KBM-7 (cell line): Measurements from ENCODE around the gene NFASC.
A peak's percentile ranks its signal among the peaks of the same experiment; 100 is the strongest.

Source experiments
- DNase-seq: peaks from one replicate; pipeline ENCODE4 v3.0.0-alpha.2; 2015
- in situ Hi-C: fragments of 300-500 bp; cut with MboI; formaldehyde crosslinking; loops from 2 replicates; pipeline ENCODE4 v1.14.3; 2020; ENCODE audit warnings: low sequenced_read_pairs, low pct_unique_long_range_greater_than_20kb, mixed read lengths

The NFASC gene

DNA sequence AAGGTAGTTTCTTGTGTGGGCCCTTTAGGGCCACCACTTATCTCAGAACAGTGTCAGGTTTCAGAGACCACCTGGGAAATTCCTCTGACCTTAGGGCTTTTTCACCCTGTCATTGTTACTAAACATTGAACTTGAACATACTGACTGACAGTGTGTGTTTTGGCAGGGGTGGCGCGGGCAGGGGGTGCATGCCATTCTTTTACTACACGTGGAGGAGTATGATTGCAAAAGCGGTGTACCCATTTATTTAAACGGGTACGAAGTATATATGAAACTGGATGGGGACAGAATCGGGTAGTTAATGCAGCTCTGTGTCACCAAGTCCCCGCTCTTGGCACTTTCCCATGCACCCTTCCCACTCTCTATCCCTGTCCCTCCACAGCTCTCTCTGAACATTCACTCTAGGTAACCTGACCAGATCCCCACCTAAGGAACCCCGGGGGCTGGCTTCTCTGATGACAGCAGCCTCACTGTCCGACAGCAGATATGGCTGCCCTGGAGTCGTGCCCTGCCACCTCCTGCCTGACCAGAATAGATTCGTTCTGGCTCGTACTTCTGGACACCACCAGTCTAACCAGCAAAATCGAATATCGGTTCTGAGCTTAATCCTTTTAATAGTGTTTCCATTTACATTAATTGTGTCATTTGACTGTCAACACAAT lies 51.3 kb downstream of the NFASC start:
- in situ Hi-C loops = no loop called here
- no peak for DNase-seq

DNA sequence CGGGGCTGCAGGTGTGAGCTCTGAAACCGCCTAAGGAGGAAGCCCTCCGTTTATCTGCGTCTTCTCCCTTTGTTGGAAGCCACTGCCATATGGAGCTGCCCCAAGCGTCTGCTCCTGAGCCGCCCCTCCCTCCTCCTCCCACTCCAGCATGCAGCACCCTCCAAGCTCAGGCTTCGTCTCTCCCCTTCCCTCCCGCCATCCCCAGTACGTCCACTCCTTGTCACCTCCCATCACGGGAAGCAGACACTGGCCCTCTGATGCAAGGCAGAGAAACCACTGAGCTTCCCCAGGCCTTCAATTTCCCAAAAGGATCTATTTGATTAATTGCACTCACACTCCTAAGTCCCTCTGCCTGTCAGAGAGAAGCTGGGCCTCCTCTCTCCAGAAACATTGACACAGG lies 52.5 kb downstream of the NFASC start:
- in situ Hi-C loops = no loop called here
- DNase-seq = no peak

DNA sequence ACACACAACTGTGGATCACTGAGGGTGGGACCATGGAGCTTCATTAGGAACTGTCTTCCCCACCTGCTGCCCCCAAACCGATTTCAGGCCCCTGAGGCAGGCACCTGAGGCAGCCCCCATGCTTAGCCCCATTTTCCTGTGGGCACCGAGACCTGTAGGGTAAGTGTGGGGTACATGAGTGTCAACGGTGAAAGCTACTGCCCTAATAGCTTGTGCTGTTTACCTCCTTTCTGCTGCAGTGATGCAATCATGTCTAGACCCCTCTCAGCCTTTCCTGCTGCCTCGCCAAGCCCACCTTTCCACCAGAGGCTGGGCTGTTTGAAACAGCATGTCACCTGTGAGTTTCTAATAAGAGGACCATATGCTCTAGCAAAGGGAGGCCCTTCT lies 53.0 kb downstream of the NFASC start:
- in situ Hi-C loops = no loop called here
- DNase-seq = no peak

DNA sequence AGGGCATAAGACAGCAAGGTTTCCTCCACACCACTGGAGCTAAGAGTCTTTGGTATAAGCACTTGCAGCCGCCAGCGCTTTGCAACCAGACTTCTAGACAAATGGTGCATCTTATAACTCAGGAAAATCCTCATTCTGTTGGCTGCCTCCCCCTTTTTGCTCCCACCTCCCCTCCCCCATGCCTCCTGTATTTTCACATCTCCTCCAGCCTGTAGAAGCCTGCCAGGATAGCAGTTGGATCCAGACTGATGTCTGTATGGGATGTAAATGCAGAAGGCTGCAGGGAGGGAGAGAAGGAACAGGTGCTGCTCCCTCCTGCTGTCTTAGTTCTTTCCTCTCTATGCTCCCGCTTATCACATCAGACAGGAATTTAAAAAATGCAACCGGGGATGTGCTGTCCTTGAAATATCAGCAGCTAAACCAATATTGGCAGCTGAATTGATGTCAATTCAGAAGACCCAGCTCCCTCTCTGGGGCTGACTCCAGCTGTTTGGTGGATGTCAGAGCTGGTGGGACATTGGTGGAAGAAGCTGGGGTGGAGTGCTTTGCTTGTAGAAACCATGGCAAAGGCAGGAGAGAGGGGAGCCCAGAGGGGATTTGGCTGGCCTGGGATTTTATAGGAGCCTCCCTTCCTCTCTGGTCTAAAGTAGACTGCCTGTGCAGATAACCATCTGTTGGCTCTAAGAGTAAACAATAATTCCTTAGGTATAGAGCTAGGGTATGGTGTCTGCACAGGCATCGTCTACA lies 53.5 kb downstream of the NFASC start:
- in situ Hi-C loops = no loop called here
- DNase-seq = no peak

DNA sequence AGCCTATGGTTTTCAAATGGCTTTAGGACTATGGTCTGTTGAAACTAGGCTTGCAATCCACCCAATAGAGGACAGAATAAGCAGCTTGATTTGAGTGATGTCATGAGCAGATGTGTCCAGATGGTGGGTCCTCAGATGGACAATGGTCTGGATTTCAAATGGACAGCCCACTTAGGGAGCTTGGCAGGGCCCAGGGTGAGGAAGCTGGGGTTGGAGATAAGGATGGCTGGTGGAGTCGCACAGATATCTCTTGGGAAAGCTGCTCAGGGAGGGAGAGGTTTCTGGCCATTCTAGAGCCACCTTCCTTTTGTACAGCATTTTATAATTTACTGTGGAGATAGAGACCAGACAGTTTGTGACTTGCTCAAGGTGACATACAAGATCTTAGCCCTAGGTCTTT lies 55.0 kb downstream of the NFASC start:
- no peak for DNase-seq
- in situ Hi-C loops = no loop called here

DNA sequence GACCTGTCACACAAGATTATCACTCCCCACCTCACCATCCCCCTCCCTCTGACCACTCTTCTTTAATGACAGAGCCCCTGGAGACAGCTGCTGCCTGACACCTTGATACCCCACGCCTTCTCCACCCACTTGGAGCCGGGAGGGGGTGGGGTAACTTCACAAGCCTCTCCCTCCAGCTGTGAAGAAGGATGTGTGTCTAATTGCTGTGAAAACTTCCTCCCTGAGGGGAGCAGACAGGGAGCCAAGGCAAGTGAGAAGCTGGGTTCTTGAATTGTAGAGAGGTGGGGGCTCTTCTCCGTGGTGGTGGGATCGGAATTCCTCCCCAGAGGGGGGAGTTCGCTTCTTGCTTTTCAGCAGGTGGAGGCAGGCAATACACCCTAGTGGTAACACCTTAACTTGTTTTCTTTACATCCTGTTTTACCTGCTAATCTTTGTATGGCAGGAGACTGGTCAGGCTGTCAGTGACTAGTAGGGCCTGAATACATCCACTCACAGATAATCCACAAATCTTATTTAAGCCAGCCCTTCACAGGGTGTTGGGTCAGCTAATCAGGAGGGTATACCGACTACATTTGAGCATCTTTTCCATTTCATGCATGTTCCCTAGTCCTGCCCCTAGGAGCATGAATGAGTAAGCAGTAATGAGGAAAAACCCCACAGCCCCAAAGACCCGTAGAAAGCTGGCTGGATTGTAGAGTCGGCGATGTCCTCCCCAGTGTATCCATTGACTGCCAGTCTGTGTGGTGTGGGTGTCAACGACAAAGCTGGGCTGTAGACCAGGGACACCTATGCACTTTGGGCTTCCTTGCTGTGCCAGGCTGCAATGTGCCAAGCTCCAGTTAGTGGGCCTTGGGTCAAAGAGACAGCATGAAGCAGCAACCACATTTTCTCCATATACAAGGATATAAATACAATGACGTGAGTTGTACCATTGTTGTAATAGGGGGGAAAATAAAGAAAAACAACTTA lies 57.3 kb downstream of the NFASC start:
- in situ Hi-C loops = no loop called here
- DNase-seq = no peak

DNA sequence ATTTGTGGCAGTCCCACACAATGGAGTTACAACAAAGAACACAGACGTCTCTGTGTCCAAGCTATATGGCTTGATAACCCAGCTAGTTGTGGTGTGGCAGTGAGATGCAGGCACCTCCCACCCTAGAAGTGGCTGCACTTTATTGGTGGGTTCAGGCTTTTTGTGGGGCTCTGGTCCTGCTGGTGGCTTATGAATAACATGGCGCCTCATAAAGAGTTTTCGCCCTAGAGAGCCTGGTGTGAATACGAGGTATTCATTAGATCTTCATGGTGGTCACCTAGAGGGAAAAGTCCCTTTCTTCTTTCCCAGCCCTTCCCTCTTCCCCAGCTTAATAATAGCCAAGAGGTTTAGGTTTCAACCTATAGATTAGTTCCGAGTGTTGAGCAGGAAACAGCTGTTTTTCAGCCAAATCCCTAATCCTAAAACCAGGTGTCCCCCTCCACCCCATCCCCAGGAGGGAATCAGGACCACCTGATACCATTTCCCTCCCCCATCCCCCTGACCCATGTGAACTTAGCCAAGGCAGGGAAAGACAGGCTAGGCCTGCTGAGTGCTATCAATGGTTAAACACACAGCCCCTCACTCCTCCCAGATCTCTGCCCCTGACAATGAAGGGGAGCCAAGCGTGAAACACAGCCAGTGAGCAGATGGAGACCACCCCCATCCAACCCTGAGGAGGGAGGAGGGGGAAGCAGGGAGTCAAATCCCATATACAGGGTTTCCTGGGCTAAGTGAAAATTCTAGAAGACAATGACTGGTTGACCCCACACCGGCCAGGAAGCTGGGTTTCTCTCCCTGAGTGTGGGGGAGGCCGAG lies 58.2 kb downstream of the NFASC start:
- no peak for DNase-seq
- in situ Hi-C loops = no loop called here

DNA sequence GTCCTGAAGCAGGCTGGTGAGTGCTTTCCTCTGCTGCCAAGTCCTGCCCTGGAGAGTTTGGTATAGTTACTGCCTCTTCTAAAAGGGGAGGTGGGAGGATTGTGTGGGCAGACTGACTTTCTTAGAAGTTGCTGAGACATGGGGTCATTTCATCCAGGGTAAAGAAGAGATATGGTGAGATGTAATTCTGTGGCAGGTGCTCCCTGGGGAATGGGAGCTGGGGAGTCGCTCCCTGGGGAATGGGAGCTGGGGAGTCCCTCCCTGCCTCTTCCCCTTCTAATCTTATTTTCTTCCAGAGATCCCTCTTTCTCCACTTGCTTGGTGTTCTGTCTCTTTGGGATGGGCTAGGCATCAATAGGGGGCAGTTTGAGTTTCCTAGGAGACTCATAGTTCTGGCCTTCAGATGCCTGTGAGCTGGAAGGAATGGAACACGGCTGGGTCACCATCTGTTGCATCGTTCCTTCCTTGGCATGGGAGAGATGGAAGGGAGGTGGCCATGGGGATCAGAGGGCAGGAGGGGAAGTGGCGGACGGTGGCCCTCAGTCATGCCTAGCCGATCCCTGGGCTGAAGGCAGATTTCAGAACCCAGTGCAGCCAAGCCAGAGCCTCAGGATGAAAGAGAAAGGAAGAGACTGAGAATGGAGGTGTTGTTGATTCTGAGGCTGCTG lies 59.0 kb downstream of the NFASC start:
- in situ Hi-C loops = no loop called here
- DNase-seq = no peak

DNA sequence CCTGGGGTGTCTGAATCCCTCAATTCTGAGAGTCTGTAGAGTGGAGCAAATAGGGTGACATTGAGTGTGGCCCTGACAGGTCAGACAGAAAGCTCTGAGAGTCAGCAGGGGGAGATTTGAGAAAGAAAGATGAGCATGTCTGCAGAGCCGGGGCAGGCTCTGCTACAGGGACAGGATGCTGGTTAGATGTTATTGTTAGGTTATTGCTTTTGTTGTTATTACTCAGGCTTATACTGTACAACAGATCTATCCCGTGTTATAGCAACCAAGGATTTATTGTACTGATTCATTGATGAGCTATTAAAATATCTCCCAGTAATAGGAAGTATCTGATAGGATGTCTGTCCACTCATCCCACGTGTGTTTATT lies 59.5 kb downstream of the NFASC start:
- DNase-seq = no peak
- in situ Hi-C loops = no loop called here

DNA sequence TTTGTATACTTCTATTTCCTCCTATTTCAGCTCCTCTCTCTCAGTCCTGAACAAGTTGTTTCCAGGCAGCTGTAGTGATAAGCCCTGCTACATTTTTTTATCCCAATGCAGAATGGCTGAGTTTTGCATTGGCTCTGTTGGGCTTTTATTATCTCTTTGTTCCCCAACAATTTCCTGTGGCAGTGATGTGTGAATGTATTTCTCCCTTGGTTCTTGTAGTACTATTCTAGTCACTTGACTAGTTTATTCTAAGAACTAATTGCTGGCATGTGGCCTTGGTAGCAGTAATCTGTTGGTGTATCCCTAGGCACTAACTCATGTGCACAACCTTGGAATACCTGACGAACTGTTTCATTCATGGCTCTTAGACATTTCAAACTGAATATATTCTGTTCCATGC lies 60.7 kb downstream of the NFASC start:
- in situ Hi-C loops = no loop called here
- no peak for DNase-seq

DNA sequence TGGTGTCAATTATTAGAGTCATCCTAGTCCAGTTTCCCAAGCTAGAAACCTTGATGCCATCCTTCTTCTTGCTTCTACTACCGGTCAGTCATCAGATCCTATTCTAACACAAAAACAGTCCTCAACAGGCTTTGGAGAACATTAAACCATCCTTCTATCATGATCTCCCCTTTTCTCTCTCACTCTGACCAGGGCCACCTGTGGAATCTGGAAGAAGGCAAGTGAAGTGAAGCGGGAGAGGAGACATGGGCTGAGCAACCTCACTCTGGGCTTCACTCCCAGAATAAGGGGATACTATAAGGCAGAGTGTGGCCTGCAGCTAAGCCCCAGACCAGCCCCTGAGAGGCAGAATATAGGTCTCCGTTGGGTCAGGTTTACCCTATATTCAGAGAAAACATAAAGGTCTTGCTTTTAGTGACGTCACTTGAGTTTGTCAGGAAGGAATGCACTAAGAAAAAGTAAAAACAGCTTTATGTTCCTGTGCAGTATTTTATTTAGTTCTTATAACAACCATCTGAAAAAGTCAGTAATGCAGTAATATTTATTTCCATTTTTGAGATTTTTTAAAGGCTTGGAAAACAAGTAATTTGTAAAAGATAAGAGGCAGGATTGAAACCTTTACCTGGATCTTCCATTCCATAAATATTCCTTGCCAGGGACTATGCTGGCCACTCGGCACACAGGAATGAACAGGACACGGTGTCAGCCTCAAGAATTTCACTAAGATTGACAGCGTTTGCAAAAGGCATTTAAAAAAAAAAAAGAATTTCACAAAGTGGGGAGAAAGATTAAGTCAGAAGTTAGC lies 61.3 kb downstream of the NFASC start:
- DNase-seq = no peak
- in situ Hi-C loops = no loop called here

DNA sequence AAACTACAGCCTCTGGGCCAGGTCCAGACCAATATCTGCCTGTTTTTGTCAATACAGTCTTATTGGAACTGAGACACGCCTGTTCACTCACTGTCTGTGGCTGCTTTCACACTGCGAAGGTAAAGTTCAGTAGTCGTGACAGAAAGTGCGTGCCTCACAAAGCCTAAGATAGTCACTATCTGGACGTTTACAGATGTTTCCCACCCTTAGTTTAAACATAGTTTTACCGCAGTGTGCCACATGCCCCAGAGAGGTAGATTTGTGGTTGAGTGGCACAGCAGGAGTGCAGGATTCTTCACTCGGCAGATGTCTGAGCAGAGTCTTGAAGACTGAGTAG lies 61.9 kb downstream of the NFASC start:
- in situ Hi-C loops = no loop called here
- no peak for DNase-seq

DNA sequence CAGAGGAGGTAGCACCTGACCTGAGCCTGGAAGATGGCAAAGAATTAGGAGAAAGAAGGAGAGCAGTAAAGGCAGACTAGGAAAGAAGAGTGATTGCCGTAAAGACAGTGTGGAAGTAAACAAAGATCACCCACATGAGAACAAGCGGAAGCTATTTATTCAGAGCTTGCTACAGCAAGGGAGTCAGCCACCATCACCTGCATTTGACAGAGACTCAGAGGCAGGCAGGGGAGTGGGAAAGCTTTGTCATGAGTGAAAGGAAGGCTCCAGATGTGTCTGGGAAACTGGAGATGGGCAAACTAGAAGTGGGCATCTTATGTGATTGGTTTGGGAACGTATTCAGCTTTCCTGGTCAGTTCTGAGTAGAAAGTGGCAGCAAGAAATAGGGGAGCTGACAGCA lies 64.5 kb downstream of the NFASC start:
- DNase-seq = no peak
- in situ Hi-C loops = no loop called here

DNA sequence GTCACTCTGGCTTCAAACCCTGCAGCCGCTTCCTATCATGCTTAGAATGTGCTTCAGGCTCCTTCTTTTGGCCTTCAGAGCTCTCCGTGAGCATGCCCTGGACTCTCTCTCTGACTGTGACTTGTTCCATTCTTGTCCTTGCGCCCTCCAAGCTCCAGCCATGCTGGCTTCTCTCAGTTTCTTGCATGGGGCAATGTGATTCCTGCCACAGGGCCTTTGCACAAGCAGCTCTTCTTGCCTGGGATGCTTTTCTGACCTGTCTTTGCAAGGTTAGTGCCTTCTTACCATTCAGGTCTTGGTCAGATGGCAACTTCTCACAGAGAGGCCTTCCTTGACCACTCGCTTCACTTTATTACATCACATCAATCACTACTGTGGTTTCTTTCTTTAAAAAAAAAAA lies 66.1 kb downstream of the NFASC start:
- in situ Hi-C loops = no loop called here
- no peak for DNase-seq

DNA sequence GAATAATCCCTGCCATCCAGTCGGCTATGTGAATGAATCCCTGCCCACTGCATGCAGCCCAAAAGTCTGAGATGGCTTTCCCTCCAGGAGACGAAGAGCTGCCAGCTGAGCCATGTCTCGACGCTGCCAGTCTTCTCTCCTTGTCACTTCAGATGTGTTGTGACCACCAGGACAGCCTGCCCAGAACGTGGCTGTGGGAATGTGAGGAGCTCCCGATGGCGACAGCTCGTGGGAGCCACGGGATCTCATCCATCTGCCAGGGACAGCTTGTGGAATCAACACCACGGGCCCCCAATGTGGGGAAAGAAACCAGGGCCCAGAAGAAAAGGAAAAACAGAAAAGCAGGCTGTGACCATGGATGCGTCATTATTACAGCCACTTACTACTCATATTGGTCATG lies 67.2 kb downstream of the NFASC start:
- in situ Hi-C loops = no loop called here
- DNase-seq = no peak

DNA sequence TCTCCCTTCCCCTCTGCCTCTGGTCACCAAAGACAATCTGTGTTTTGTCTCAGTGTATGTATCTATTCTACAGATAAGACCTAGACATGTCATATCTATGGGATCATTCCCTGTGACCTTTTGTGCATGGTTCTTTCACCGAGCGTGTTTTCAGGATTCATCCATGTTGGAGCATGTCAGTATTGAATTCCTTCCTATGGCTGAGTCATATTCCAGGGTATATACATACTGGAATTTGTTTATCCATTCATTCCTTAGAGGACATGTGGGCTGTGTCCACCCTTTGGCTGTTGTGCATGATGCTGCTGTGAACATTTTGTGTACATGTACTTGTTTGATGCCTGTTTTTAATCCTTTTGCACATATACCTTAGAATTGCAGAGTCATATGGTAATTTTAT lies 69.9 kb downstream of the NFASC start:
- no peak for DNase-seq
- in situ Hi-C loops = no loop called here

DNA sequence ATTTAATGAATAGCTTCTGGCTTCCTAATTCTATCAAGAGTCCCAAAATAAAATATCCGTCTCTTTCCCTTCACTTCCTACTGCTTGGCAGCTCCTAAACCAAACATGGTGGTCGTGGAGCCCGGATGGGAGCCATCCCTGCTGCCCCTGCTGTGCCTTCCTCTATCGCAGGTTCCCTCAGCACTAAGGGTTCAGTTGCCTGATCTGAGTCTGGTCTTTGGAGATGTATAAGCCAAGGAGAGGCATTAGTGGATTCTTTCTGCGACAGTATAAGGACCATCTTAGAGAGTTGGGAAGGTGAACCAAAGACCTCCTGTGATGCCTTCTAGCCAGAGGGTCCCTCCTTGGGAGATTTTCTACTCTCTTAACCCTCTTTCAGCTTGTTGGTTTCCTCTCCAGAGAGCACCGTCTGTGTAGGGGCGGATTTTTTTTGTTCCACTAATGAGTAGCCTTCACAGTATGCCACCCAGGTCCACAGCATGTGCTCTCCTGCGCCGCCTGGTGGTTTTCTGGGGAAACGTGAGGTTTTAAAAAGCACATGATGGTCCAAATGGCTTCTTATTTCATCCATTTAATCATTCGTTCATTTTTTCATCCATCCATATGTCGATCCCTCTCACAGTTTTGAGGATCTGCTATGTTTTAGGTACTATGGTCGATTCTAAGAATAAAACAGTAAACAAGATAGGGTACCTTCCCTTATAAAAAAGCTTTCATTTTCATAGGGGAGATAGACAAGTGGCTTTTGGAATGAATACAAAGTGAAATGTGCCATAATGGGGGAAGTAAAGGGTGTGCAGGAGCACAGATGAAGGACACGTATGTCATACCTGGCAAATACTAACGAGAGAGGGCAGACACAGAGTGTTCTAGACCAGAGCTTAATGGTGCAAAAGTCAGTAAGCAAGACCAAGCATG lies 71.0 kb downstream of the NFASC start:
- in situ Hi-C loops = no loop called here

More for the DNA sequence above, 71.0 kb downstream of the NFASC start:
- peak; percentile 71 for DNase-seq
